T-cell (primary cell): ENCODE measurements around the gene SH3RF1. TPM values are rescaled to one million over a fixed set of nuclear protein-coding genes. Genes with fewer than 3 reads are reported as not detected.

Source experiments
- ATAC-seq, 4 experiments: fragments of 200-7000 bp in 3 of 4; fragments of 150-1000 bp in 1 of 4; cut with Tn5 transposase; replicated peaks in 1 of 4; 1 replicate in 3 of 4; 2 replicates in 1 of 4; pipeline ENCODE4 v1.10.0; 2021; ENCODE audit warnings: moderate library complexity in 3 of 4, mild to moderate bottlenecking in 2 of 4, moderate number of reproducible peaks in 1 of 4
- CTCF ChIA-PET, 2 donors: fragments of 300-600 bp; sonication (Branson Sonifier 250); formaldehyde crosslinking; loops; one replicate each; lab custom pipeline; 2022; ENCODE audit warnings: antibody characterized with exemption in 2 of 2; lab: Charles Lee
- POLR2A ChIA-PET, 2 donors: fragments of 300-600 bp; sonication (Branson Sonifier 250); formaldehyde crosslinking; loops; one replicate each; lab custom pipeline; 2022; ENCODE audit warnings: antibody characterized with exemption in 2 of 2; lab: Charles Lee
- DNase-seq, 35 experiments: peaks; one replicate each; pipeline versions ENCODE4 v3.0.0 to v3.0.0-alpha.2; 2013 to 2023
- H3K27ac ChIP-seq: one replicate; pipeline ENCODE4 v1.5.1; 2013; ENCODE audit warnings: low read length
- H3K27me3 ChIP-seq, 2 experiments: replicated peaks in 1 of 2; 1 replicate in 1 of 2; 2 replicates in 1 of 2; pipeline versions ENCODE4 v1.6.1 to v1.7.0; 2013; ENCODE audit warnings: low read length in 1 of 2, mixed read lengths in 1 of 2; ENCODE audit not compliant: control insufficient read depth in 2 of 2, insufficient read depth in 2 of 2; ENCODE audit errors: extremely low read depth in 1 of 2
- H3K36me3 ChIP-seq, 2 donors: 1 replicate in 1 of 2; 2 replicates in 1 of 2; pipeline versions ENCODE4 v1.6.1 to v1.7.0; 2013; ENCODE audit warnings: low read length in 1 of 2; ENCODE audit not compliant: control insufficient read depth in 2 of 2, insufficient read depth in 1 of 2; ENCODE audit errors: extremely low read depth in 1 of 2
- H3K4me1 ChIP-seq, 2 experiments: 1 replicate in 1 of 2; 2 replicates in 1 of 2; pipeline versions ENCODE4 v1.6.1 to v1.7.0; 2013; ENCODE audit warnings: low read length in 2 of 2, mixed read lengths in 1 of 2; ENCODE audit not compliant: insufficient read depth in 2 of 2, control insufficient read depth in 1 of 2; ENCODE audit errors: extremely low read depth in 1 of 2
- H3K4me3 ChIP-seq, 2 donors: 1 replicate in 1 of 2; 2 replicates in 1 of 2; pipeline versions ENCODE4 v1.5.1 to v1.7.0; 2013; ENCODE audit warnings: mild to moderate bottlenecking in 2 of 2, low read length in 1 of 2, moderate library complexity in 1 of 2; ENCODE audit not compliant: control insufficient read depth in 1 of 2; ENCODE audit errors: extremely low read depth in 1 of 2
- H3K9me3 ChIP-seq: 2 replicates; pipeline ENCODE4 v1.7.0; 2013
- H3K27ac Mint-ChIP-seq, 2 donors: one replicate each; pipeline ENCODE4 v1.8.0; 2020 to 2021; ENCODE audit warnings: mild to moderate bottlenecking in 2 of 2, mixed read lengths in 2 of 2
- H3K27me3 Mint-ChIP-seq, 2 donors: one replicate each; pipeline ENCODE4 v1.8.0; 2021 to 2022; ENCODE audit warnings: mixed read lengths in 2 of 2
- H3K36me3 Mint-ChIP-seq: one replicate; pipeline ENCODE4 v1.8.0; 2021; ENCODE audit warnings: mixed read lengths
- H3K4me1 Mint-ChIP-seq, 3 donors: one replicate each; pipeline ENCODE4 v1.8.0; 2020 to 2022; ENCODE audit warnings: mixed read lengths in 3 of 3, mild to moderate bottlenecking in 1 of 3
- H3K4me3 Mint-ChIP-seq, 3 donors: one replicate each; pipeline ENCODE4 v1.8.0; 2020 to 2022; ENCODE audit warnings: mild to moderate bottlenecking in 3 of 3, mixed read lengths in 3 of 3, moderate library complexity in 3 of 3
- H3K9me3 Mint-ChIP-seq, 3 donors: one replicate each; pipeline ENCODE4 v1.8.0; 2020 to 2022; ENCODE audit warnings: mixed read lengths in 3 of 3
- WGBS: methylation state at CpG from one replicate; pipeline ENCODE4 v1.1.5; 2013; ENCODE audit warnings: missing lambda C conversion rate; ENCODE audit not compliant: insufficient coverage; 5-methylcytosine and 5-hydroxymethylcytosine counted together
- total RNA-seq, 35 experiments: library from RNA in 6 of 35; stranded (reverse) in 6 of 35; fragments of 120-200 nt in 1 of 35; gene quantifications; one replicate each; pipeline versions ENCODE4 v1.2.1 to v1.2.4 and lab custom pipeline; 2013 to 2026

The SH3RF1 gene
- total RNA-seq, 5 donors from 2014 or later (not counting 1 experiment from before 2014, with no cell fraction given), result 0.23 to 0.60 (median 0.27) TPM; not detected in 1

DNA sequence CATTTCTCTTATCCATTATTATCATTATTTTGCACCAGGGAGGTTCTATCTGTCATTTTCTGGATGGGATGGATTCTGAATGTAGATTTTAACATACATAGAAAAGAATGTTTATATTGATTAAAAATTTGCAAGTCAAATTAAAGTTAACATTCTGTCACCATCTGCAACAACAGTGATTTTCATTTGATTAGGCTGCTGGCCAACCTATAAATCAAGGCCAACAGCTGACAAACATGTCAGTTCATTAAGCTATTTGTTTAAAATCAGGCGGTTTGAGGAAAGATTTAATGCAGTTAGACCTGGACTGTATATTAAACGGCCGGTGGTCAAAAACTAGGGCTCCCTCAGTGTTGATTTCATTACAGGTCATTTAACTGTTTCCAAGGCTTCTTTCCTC is 151.2 kb downstream of the SH3RF1 start:
- Mint-ChIP-seq H3K4me3 (no peak overlapping the region), H3K27ac (no peak overlapping the region), H3K27me3 (peaks cover 4 to 7% of the 10 kb centered on the region in 2 donors), H3K9me3 (no peaks in the 10 kb centered on the region), H3K4me1 (no peaks in the 10 kb centered on the region), H3K36me3 (no peaks in the 10 kb centered on the region)
- Histone ChIP-seq H3K9me3 (no peaks in the 10 kb centered on the region), H3K4me1 (no peaks in the 10 kb centered on the region), H3K27me3 (no peaks in the 10 kb centered on the region), H3K4me3 (no peak overlapping the region), H3K27ac (no peak overlapping the region), H3K36me3 (no peaks in the 10 kb centered on the region)
- CTCF ChIA-PET, result interaction anchor here in 1 of 2 donors (0.6 kb wide), 1 partner anchor 992 kb away, joined by 4 read pairs; no protein-coding TSS in a partner anchor
- POLR2A ChIA-PET, result no interaction called here
- 60% methylated on average over 1 of the region's 3 CpGs for WGBS
- DNase-seq (no peak), ATAC-seq (no peak)

DNA sequence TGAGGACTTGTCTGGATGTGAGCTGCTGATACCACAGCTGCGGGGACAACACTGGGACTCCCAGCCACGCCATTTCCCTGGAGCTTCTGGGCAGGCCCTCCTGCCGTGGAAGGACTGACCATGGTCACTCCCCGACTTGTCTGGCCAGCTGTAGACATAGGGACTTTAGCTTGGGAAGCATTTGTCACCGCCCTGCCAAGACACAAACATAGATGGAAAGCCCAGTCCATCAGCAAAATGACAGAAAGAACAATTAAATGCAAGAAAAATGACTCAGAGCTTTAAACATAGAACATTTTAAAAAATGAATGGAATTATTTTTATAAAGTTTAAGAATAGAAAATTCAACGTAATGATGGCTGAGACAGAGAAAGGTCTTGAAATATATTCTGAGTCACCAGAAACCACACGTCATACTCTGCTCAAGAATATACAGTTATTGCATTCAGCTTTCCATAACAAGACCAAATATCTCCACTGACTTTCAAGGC is 153.1 kb downstream of the SH3RF1 start:
- Histone ChIP-seq H3K4me1 (no peaks in the 10 kb centered on the region), H3K27ac (no peak overlapping the region), H3K36me3 (no peaks in the 10 kb centered on the region), H3K4me3 (no peak overlapping the region), H3K27me3 (no peaks in the 10 kb centered on the region), H3K9me3 (no peaks in the 10 kb centered on the region)
- peaks cover 4 to 6% of the 10 kb centered on the region in 2 donors for H3K27me3 Mint-ChIP-seq
- no peaks in the 10 kb centered on the region for H3K9me3 Mint-ChIP-seq
- ChIA-PET CTCF (no interaction called here), POLR2A (no interaction called here)
- WGBS, result 81% methylated on average over 4 of the region's 7 CpGs
- DNase-seq (no peak), ATAC-seq (no peak)
- no peaks in the 10 kb centered on the region for H3K36me3 Mint-ChIP-seq
- no peaks in the 10 kb centered on the region for H3K4me1 Mint-ChIP-seq
- H3K4me3 Mint-ChIP-seq, result no peak overlapping the region
- no peak overlapping the region for H3K27ac Mint-ChIP-seq

DNA sequence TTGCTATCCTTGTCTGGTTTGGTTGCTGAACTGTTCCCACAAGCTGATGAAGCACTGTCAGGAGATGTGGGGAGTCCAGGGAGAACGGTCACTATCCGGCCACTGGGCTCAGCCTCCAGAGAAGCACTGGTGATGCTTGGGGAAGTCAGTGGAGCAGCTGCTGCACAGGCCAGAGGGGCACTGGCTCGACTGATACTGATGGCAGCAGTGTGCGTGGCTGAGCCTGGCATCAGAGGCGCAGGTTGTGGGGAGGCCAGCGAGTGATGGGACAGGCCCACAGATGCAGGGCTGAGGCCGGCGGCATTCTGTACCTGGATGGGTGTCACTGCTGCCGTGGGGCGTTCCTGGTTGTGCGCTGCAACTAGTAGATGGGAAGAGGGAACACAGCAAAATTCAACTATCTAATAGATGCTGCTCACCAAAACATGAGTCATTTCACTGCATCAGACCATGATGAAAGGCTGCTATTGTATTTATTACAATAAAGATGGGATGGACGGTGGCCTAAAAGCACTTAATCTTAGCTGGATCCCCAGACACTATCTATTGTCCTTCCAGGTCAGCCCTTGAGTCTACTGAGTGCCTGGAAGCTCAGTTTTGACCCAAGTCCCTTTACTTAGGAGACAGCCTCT is 154.4 kb downstream of the SH3RF1 start:
- H3K4me3 ChIP-seq, result no peak overlapping the region
- no peak overlapping the region for H3K27ac ChIP-seq
- POLR2A ChIA-PET, result no interaction called here
- no peaks in the 10 kb centered on the region for H3K36me3 ChIP-seq
- no peaks in the 10 kb centered on the region for H3K36me3 Mint-ChIP-seq
- no peak for DNase-seq
- 98% methylated on average over 6 of the region's 12 CpGs for WGBS
- H3K27ac Mint-ChIP-seq, result no peak overlapping the region
- H3K4me1 Mint-ChIP-seq, result no peaks in the 10 kb centered on the region
- ATAC-seq, result no peak
- H3K27me3 Mint-ChIP-seq, result peaks cover 3 to 4% of the 10 kb centered on the region in 2 donors
- no peaks in the 10 kb centered on the region for H3K4me1 ChIP-seq
- no peaks in the 10 kb centered on the region for H3K27me3 ChIP-seq
- no peak overlapping the region for H3K4me3 Mint-ChIP-seq
- CTCF ChIA-PET, result interaction anchor here in 1 of 2 donors (0.5 kb wide), 1 partner anchor 383 kb away, joined by 6 read pairs; no protein-coding TSS in a partner anchor
- H3K9me3 ChIP-seq, result no peaks in the 10 kb centered on the region
- H3K9me3 Mint-ChIP-seq, result no peaks in the 10 kb centered on the region

- DNase-seq (no peak), ATAC-seq (peak in 1 of 4 experiments; percentile 30)
- no peak overlapping the region for H3K4me3 ChIP-seq
- no peak overlapping the region for H3K27ac Mint-ChIP-seq
- H3K9me3 ChIP-seq, result no peaks in the 10 kb centered on the region
- ChIA-PET CTCF (no interaction called here), POLR2A (no interaction called here)
- H3K27ac ChIP-seq, result no peak overlapping the region
- H3K27me3 Mint-ChIP-seq, result peaks cover 0 to 4% of the 10 kb centered on the region in 2 donors
- no peaks in the 10 kb centered on the region for H3K36me3 ChIP-seq
- H3K9me3 Mint-ChIP-seq, result no peaks in the 10 kb centered on the region
- no peak overlapping the region for H3K4me3 Mint-ChIP-seq
- no CpG with 5 or more reads among the region's 4 CpGs for WGBS
- no peaks in the 10 kb centered on the region for H3K4me1 Mint-ChIP-seq
- H3K36me3 Mint-ChIP-seq, result no peaks in the 10 kb centered on the region
- H3K27me3 ChIP-seq, result no peaks in the 10 kb centered on the region
- no peaks in the 10 kb centered on the region for H3K4me1 ChIP-seq
These were observed 154.9 kb downstream of the SH3RF1 start for GRCh38 chr4:169115897-169116254.

- H3K36me3 ChIP-seq, result no peaks in the 10 kb centered on the region
- no peak overlapping the region for H3K27ac ChIP-seq
- H3K4me1 ChIP-seq, result no peaks in the 10 kb centered on the region
- Mint-ChIP-seq H3K36me3 (no peaks in the 10 kb centered on the region), H3K27ac (no peak overlapping the region), H3K9me3 (no peaks in the 10 kb centered on the region), H3K4me3 (no peak overlapping the region), H3K27me3 (peaks cover 0 to 4% of the 10 kb centered on the region in 2 donors), H3K4me1 (no peaks in the 10 kb centered on the region)
- H3K27me3 ChIP-seq, result no peaks in the 10 kb centered on the region
- ATAC-seq, result no peak
- CTCF ChIA-PET, result no interaction called here
- DNase-seq, result no peak
- no peak overlapping the region for H3K4me3 ChIP-seq
- 92% methylated on average over 3 of the region's 6 CpGs for WGBS
- H3K9me3 ChIP-seq, result no peaks in the 10 kb centered on the region
- POLR2A ChIA-PET, result no interaction called here
These were observed 155.4 kb downstream of the SH3RF1 start for GRCh38 chr4:169115144-169115896.

DNA sequence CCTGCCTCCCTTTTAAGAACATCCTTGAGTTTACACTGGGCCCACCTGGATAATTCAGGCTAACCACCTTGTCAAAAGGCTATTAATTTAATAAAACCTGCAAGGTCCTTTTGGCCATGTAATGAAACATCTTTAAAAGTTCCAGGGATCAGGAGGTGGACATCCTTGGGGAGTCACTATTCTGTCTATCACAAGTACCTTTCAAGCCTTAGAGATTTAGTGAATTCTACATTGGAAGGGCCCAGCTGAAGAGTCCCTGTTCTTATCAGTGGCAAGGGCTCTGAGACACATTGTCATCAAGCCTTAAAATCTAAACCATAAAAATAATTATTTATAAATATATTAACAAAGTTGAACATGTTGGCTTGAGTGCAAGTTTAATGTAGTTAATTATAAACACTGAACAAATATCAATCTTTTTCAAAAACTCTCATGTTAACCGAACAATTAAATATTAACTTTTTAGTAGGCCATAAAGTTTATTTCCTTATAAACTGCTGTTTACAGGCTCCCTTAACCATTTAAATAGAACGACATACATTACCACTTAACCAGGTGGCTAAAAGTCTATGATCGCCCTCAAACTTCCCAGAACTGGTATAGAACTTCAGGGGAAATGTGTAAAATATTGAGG is 156.3 kb downstream of the SH3RF1 start:
- DNase-seq (no peak), ATAC-seq (no peak)
- no peaks in the 10 kb centered on the region for H3K9me3 Mint-ChIP-seq
- no peak overlapping the region for H3K4me3 Mint-ChIP-seq
- H3K36me3 Mint-ChIP-seq, result no peaks in the 10 kb centered on the region
- no peak overlapping the region for H3K27ac Mint-ChIP-seq
- H3K27me3 Mint-ChIP-seq, result peaks cover 0 to 4% of the 10 kb centered on the region in 2 donors
- Histone ChIP-seq H3K4me1 (no peaks in the 10 kb centered on the region), H3K9me3 (no peaks in the 10 kb centered on the region), H3K27me3 (peaks cover 0 to 3% of the 10 kb centered on the region in 2 experiments), H3K4me3 (no peak overlapping the region), H3K27ac (no peak overlapping the region), H3K36me3 (no peaks in the 10 kb centered on the region)
- ChIA-PET POLR2A (no interaction called here), CTCF (no interaction called here)
- H3K4me1 Mint-ChIP-seq, result no peaks in the 10 kb centered on the region
- no CpG with 5 or more reads among the region's 3 CpGs for WGBS
